Heart left ventricle (tissue), 16 donors: ENCODE measurements around the gene NT5DC2. TPM values are rescaled to one million over a fixed set of nuclear protein-coding genes. Genes with fewer than 3 reads are reported as not detected.

ENCODE experiments used
- ATAC-seq, 4 donors: fragments of 200-7000 bp; cut with Tn5 transposase; one replicate each; pipeline ENCODE4 v1.9.1; 2020 to 2022; ENCODE audit warnings: moderate library complexity in 4 of 4, mild to moderate bottlenecking in 3 of 4, moderate number of reproducible peaks in 1 of 4
- DNase-seq, 5 donors: peaks; one replicate each; pipeline ENCODE4 v3.0.0-alpha.2; 2020
- H3K27ac ChIP-seq, 12 donors: fragments of 200-600 bp; sonication (generic) in 4 of 12; one replicate each; pipeline versions ENCODE4 v1.5.0 to v1.8.0; 2016 to 2022; ENCODE audit warnings: mild to moderate bottlenecking in 2 of 12
- H3K27me3 ChIP-seq, 9 donors: fragments of 200-600 bp; sonication (generic) in 2 of 9; one replicate each; pipeline versions ENCODE4 v1.5.1 to v1.8.0; 2016 to 2022; ENCODE audit warnings: mild to moderate bottlenecking in 3 of 9
- H3K36me3 ChIP-seq, 9 donors: fragments of 200-600 bp; sonication (generic) in 2 of 9; one replicate each; pipeline versions ENCODE4 v1.5.0 to v1.8.0; 2018 to 2022; ENCODE audit warnings: mild to moderate bottlenecking in 2 of 9
- H3K4me1 ChIP-seq, 12 donors: fragments of 200-600 bp; sonication (generic) in 4 of 12; one replicate each; pipeline versions ENCODE4 v1.5.0 to v1.8.0; 2016 to 2022; ENCODE audit warnings: mild to moderate bottlenecking in 3 of 12
- H3K4me3 ChIP-seq, 12 donors: fragments of 200-600 bp; sonication (generic) in 4 of 12; one replicate each; pipeline versions ENCODE4 v1.5.0 to v1.8.0; 2017 to 2022; ENCODE audit warnings: mild to moderate bottlenecking in 9 of 12, moderate library complexity in 4 of 12
- H3K9me3 ChIP-seq, 12 donors: fragments of 200-600 bp; sonication (generic) in 4 of 12; one replicate each; pipeline versions ENCODE4 v1.5.0 to v1.8.0; 2016 to 2022; ENCODE audit warnings: mild to moderate bottlenecking in 1 of 12
- CTCF ChIP-seq, 12 donors: fragments of 200-600 bp; sonication (generic) in 4 of 12; IDR thresholded peaks; one replicate each; pipeline versions ENCODE4 v1.5.0 to v1.8.0; 2018 to 2022; ENCODE audit warnings: antibody characterized with exemption in 12 of 12, mild to moderate bottlenecking in 5 of 12
- POLR2A ChIP-seq, 2 donors: fragments of 450-650 bp; IDR thresholded peaks; one replicate each; pipeline ENCODE4 v1.6.1; 2017; ENCODE audit warnings: antibody characterized with exemption in 2 of 2, mild to moderate bottlenecking in 2 of 2, moderate library complexity in 2 of 2
- WGBS, 4 donors: extraction: QIAGEN DNeasy Blood & Tissue Kit in 2 of 4; methylation state at CpG; one replicate each; pipeline versions ENCODE4 v1.1.5 to v1.1.7; 2013 to 2018; 5-methylcytosine and 5-hydroxymethylcytosine counted together
- intact Hi-C, 10 donors: fragments of 100-400 bp; cut with DNase I; formaldehyde crosslinking; loops; one replicate each; pipeline versions ENCODE4 v1.11.1 to v1.14.2; 2022
- polyA plus RNA-seq, 2 donors: library from polyadenylated mRNA; stranded (reverse); fragments of 200-250 nt; gene quantifications; one replicate each; pipeline ENCODE4 v1.2.3, GENCODE V29; 2013
- total RNA-seq, 9 donors: library from RNA; depleted of rRNA in 2 of 9; stranded (reverse); fragments of >200 nt in 2 of 9; fragmentation: NEBNext Ultra II Directional in 3 of 9; extraction: Animal tissue kit (Norgen Biotek cat#: 25700) in 3 of 9; gene quantifications; one replicate each; pipeline versions ENCODE4 v1.1.0 to v1.2.4, GENCODE V29; 2016 to 2023
- donor health status: ischemic (EF 13 %, LVEDD 7.1; RV severe dilation, severe dysfunction).
- donor health status: healthy with polysubstance abuse.
- donor health status: DM: no; HTN: yes; CAD: no.
- donor health status: DM: no; HTN: no; CAD: no.
- donor health status: ischemic (EF 25% LVEDD 6.9; RV normal size, moderate dysfunction).
- donor health status: ischemic (EF 25% LVEDD 5.7; RV mildly dilated, moderate dysfunction).
- donor health status: healthy.
- donor health status: DM: yes; HTN: yes; CAD: no.
- donor health status: ischemic (EF 35%, LVEDD 5.7; RV mildly dilated, moderate dysfunction).
- donor health status: nonischemic (EF 11% LVEDD 7.7; RV severe dilation, severe dysfunction).
- donor health status: DM: yes; HTN: yes; CAD: no.
- donor health status: PGD.
- donor health status: ischemic (EF 29% LVEDD 5.4; RV normal size, mild dysfunction).
- donor health status: nonischemic (EF 23%, LVEDD 6.1; RV moderate dilation, normal function).

Gene NT5DC2
- total and polyA plus RNA-seq, 11 donors = 22.8 to 99.6 (median 59.7) TPM

- TF ChIP-seq POLR2A (IDR thresholded peaks at IDR 0.05) = no peak
- no peak for TF ChIP-seq CTCF (IDR thresholded peaks at IDR 0.05)
- WGBS, 4 donors = 38 to 66% (median 58%) methylated on average over 10 to 13 of the region's 13 CpGs
- H3K36me3 ChIP-seq = peaks cover 2 to 91% (median 76%) of the 10 kb centered on the region in 9 donors
- peak; percentile 16 to 43 (median 22) for ATAC-seq
- intact Hi-C loops = loop anchor here in 4 of 10 donors (5.0 kb wide), 4 partner anchors 44 to 204 kb away; partner anchors contain the start of genes GNL3 (in 1 of the 4), NT5DC2 (in 1 of the 4), PBRM1 (in 1 of the 4) and UQCC5 (in 1 of the 4)
- DNase-seq = peak in 2 of 5 donors; percentile 19 to 47
- no peaks in the 10 kb centered on the region for H3K27me3 ChIP-seq
- peaks cover 5 to 37% (median 24%) of the 10 kb centered on the region in 12 donors for H3K4me1 ChIP-seq
- no peak overlapping the region for H3K4me3 ChIP-seq
- H3K27ac ChIP-seq = peak overlapping the region in 11 of 12 donors; percentile 30 to 77 (median 66)
- H3K9me3 ChIP-seq = no peaks in the 10 kb centered on the region
Measured at GRCh38 chr3:52483577-52484381, 49.9 kb downstream of the NT5DC2 start.

- Histone ChIP-seq H3K27me3 (no peaks in the 10 kb centered on the region), H3K36me3 (peaks cover 2 to 91% (median 76%) of the 10 kb centered on the region in 9 donors), H3K27ac (peak overlapping the region in 11 of 12 donors; percentile 30 to 77 (median 66)), H3K9me3 (no peaks in the 10 kb centered on the region), H3K4me1 (peaks cover 5 to 33% (median 24%) of the 10 kb centered on the region in 12 donors), H3K4me3 (no peak overlapping the region)
- no peak for TF ChIP-seq POLR2A (IDR thresholded peaks at IDR 0.05)
- TF ChIP-seq CTCF (IDR thresholded peaks at IDR 0.05) = no peak
- peak in 2 of 4 donors; percentile 2 for ATAC-seq
- peak in 2 of 5 donors; percentile 26 to 52 for DNase-seq
- WGBS, 4 donors = 87 to 89% (median 88%) methylated on average over 11 to 14 of the region's 14 CpGs
- intact Hi-C loops = loop anchor here in 4 of 10 donors (5.0 kb wide), 4 partner anchors 44 to 204 kb away; partner anchors contain the start of genes GNL3 (in 1 of the 4), NT5DC2 (in 1 of the 4), PBRM1 (in 1 of the 4) and UQCC5 (in 1 of the 4)
Measured at GRCh38 chr3:52483081-52483480, 50.6 kb downstream of the NT5DC2 start.

GRCh38 chr3:52481819-52482521, 51.7 kb downstream of the NT5DC2 start:
- DNase-seq = peak in 2 of 5 donors; percentile 40 to 60
- H3K4me1 ChIP-seq = peaks cover 5 to 37% (median 24%) of the 10 kb centered on the region in 12 donors
- WGBS, 4 donors = 84 to 86% (median 85%) methylated on average over 23 of the region's 23 CpGs

More at GRCh38 chr3:52481819-52482521, 51.7 kb downstream of the NT5DC2 start:
- no peak overlapping the region for H3K27ac ChIP-seq
- no peak for ATAC-seq
- TF ChIP-seq POLR2A (IDR thresholded peaks at IDR 0.05) = no peak
- peak in 9 of 12 donors; percentile 17 to 47 (median 34) for TF ChIP-seq CTCF (IDR thresholded peaks at IDR 0.05)
- H3K4me3 ChIP-seq = no peak overlapping the region
- H3K27me3 ChIP-seq = no peaks in the 10 kb centered on the region
- H3K9me3 ChIP-seq = no peaks in the 10 kb centered on the region
- H3K36me3 ChIP-seq = peaks cover 2 to 91% (median 76%) of the 10 kb centered on the region in 9 donors
- intact Hi-C loops = loop anchor here in 4 of 10 donors (5.0 kb wide), 4 partner anchors 45 to 205 kb away; partner anchors contain the start of genes GNL3 (in 1 of the 4), NT5DC2 (in 1 of the 4), PBRM1 (in 1 of the 4) and UQCC5 (in 1 of the 4)
